Adipocyte (in vitro differentiated cells): ENCODE data around the gene DGLUCY.
"Not testable (repeated sequence)": the region's sequence is repeated elsewhere in the genome, so short reads cannot be mapped to it uniquely, and the experiment has no call there.

ENCODE experiments used
- DNase-seq: peaks from one replicate; pipeline ENCODE4 v3.0.0-alpha.2; 2015; ENCODE audit warnings: low read depth
- H3K27me3 ChIP-seq: replicated peaks from 2 replicates; pipeline ENCODE4 v1.7.0; 2013; ENCODE audit warnings: mild to moderate bottlenecking, low read length, moderate library complexity; ENCODE audit not compliant: control insufficient read depth, insufficient read depth
- H3K36me3 ChIP-seq: 2 replicates; pipeline ENCODE4 v1.7.0; 2013; ENCODE audit warnings: low read length, mild to moderate bottlenecking, moderate library complexity; ENCODE audit not compliant: control insufficient read depth, insufficient read depth, severe bottlenecking
- H3K4me1 ChIP-seq: 2 replicates; pipeline ENCODE4 v1.7.0; 2013; ENCODE audit warnings: mild to moderate bottlenecking, low read length, moderate library complexity; ENCODE audit not compliant: control insufficient read depth, insufficient read depth
- H3K4me3 ChIP-seq: 2 replicates; pipeline ENCODE4 v1.7.0; 2013; ENCODE audit warnings: mild to moderate bottlenecking, low read length, moderate library complexity
- H3K9ac ChIP-seq: 2 replicates; pipeline ENCODE4 v1.7.0; 2013; ENCODE audit warnings: mild to moderate bottlenecking, low read length, moderate library complexity
- H3K9me3 ChIP-seq: 2 replicates; pipeline ENCODE4 v1.7.0; 2013; ENCODE audit warnings: mild to moderate bottlenecking, low read length, moderate library complexity; ENCODE audit not compliant: control insufficient read depth

Gene DGLUCY

GRCh38 chr14:91173221-91173670 is 59.4 kb downstream of the DGLUCY start:
- H3K9me3 ChIP-seq = no peaks in the 10 kb centered on the region

GRCh38 chr14:91173904-91174303 is 60.0 kb downstream of the DGLUCY start:
- Histone ChIP-seq H3K9ac (no peak overlapping the region), H3K27me3 (no peaks in the 10 kb centered on the region), H3K36me3 (peaks cover 31% of the 10 kb centered on the region), H3K4me3 (no peak overlapping the region), H3K4me1 (peaks cover 10% of the 10 kb centered on the region), H3K9me3 (no peaks in the 10 kb centered on the region)
- DNase-seq = no peak

More at GRCh38 chr14:91173221-91173670, 59.4 kb downstream of the DGLUCY start:
- peak; percentile 89 for DNase-seq
- H3K9ac ChIP-seq = no peak overlapping the region
- H3K4me3 ChIP-seq = no peak overlapping the region
- no peaks in the 10 kb centered on the region for H3K27me3 ChIP-seq
- peaks cover 34% of the 10 kb centered on the region for H3K36me3 ChIP-seq
- peaks cover 10% of the 10 kb centered on the region for H3K4me1 ChIP-seq

GRCh38 chr14:91175291-91176201 is 61.7 kb downstream of the DGLUCY start:
- no peak overlapping the region for H3K9ac ChIP-seq

DNA sequence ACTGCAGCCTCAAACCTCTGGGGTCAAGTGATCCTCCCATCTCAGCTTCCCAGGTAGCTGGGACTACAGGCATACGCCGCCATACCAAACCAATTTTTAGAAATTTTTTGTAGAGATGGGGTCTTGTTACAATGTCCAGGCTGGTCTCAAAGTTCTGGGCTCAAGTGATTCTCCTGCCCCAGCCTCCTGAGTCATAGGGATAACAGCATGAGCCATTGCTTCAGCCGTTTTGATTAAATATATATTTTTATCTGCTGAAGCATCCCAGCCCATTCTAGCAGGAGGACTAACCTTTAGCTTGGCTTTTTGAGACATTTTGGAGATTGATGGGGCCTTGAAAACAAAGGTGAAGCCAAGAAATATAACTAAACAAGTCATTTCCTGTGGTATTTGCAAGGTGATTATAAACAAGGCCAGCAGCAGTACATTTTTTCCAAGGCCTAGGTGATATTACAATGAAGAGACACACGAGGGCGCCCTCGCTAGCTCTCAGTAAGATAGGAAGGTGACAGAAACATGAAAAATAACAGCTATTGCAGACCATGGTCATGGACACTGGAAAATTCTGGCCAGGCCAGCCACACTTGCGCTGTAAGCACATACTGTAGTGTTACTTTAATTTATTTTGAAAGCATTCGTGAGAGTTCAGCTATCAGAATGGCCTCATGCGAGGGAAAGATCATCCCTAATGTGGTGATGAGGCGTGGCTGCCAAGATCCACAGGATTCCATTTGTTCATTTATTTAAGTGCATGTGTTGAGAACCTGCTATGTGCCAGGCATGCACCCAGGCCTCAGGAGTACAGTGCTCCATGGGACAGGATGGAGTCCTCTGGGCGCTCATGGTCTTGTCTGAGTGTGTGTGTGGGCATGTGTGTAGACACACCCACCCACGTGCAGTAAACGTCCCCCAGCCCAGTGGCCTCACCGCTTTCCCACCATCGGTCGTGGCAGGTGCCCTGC is 63.5 kb downstream of the DGLUCY start:
- Histone ChIP-seq H3K9ac (no peak overlapping the region), H3K27me3 (no peaks in the 10 kb centered on the region), H3K4me1 (no peaks in the 10 kb centered on the region), H3K36me3 (peaks cover 28% of the 10 kb centered on the region), H3K9me3 (no peaks in the 10 kb centered on the region), H3K4me3 (no peak overlapping the region)
- DNase-seq = peak; percentile 84

More at GRCh38 chr14:91175291-91176201, 61.7 kb downstream of the DGLUCY start:
- no peak for DNase-seq
- Histone ChIP-seq H3K4me1 (peaks cover 5% of the 10 kb centered on the region), H3K9me3 (no peaks in the 10 kb centered on the region), H3K36me3 (peaks cover 21% of the 10 kb centered on the region), H3K27me3 (no peaks in the 10 kb centered on the region), H3K4me3 (no peak overlapping the region)

- peaks cover 3% of the 10 kb centered on the region for H3K4me1 ChIP-seq
- DNase-seq = no peak
- peaks cover 34% of the 10 kb centered on the region for H3K36me3 ChIP-seq
- no peaks in the 10 kb centered on the region for H3K9me3 ChIP-seq
- no peak overlapping the region for H3K4me3 ChIP-seq
- H3K27me3 ChIP-seq = no peaks in the 10 kb centered on the region
- H3K9ac ChIP-seq = no peak overlapping the region
These were observed 66.7 kb downstream of the DGLUCY start for GRCh38 chr14:91180611-91181010.

GRCh38 chr14:91182753-91183152 is 68.9 kb downstream of the DGLUCY start:
- DNase-seq, H3K27me3 ChIP-seq, H3K9me3 ChIP-seq, H3K4me3 ChIP-seq, H3K9ac ChIP-seq: not testable (repeated sequence)
- Histone ChIP-seq H3K36me3 (peaks cover 34% of the 10 kb centered on the region), H3K4me1 (peaks cover 13% of the 10 kb centered on the region)

GRCh38 chr14:91184559-91184958 is 70.7 kb downstream of the DGLUCY start:
- no peak overlapping the region for H3K9ac ChIP-seq
- H3K27me3 ChIP-seq = no peaks in the 10 kb centered on the region
- H3K9me3 ChIP-seq = no peaks in the 10 kb centered on the region
- H3K4me1 ChIP-seq = peaks cover 13% of the 10 kb centered on the region
- peaks cover 47% of the 10 kb centered on the region for H3K36me3 ChIP-seq
- DNase-seq = no peak
- no peak overlapping the region for H3K4me3 ChIP-seq

GRCh38 chr14:91185721-91186120 is 71.8 kb downstream of the DGLUCY start:
- H3K9me3 ChIP-seq = no peaks in the 10 kb centered on the region
- DNase-seq = no peak
- peaks cover 13% of the 10 kb centered on the region for H3K4me1 ChIP-seq

DNA sequence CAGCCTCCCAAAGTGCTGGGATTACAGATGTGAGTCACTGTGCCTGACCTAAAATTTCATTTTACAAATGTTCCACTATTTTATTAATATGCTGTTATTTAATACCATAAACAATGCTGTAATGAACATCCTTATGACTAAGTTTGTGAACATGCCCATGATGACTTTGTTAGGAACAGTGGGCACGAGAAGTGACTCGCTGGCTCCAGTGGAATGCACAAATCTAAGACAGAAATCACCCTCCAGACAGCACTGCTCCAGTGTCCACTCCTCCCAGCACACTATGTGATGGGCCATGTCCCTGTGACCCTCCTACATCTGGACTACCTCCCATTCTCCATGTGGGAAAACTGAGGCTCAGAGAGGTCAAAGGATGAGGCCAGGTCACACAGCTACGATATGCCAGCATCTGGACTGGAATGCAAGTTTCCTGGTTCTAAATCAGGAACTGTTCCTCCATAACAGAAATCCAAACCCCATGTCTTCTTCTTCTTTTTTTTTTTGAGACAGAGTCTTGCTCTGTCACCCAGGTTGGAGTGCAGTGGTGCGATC is 72.7 kb downstream of the DGLUCY start:
- DNase-seq = peak; percentile 6
- Histone ChIP-seq H3K4me1 (peaks cover 13% of the 10 kb centered on the region), H3K4me3 (no peak overlapping the region), H3K9me3 (no peaks in the 10 kb centered on the region), H3K36me3 (peaks cover 46% of the 10 kb centered on the region), H3K9ac (no peak overlapping the region), H3K27me3 (no peaks in the 10 kb centered on the region)

More at GRCh38 chr14:91185721-91186120, 71.8 kb downstream of the DGLUCY start:
- H3K27me3 ChIP-seq = no peaks in the 10 kb centered on the region
- H3K4me3 ChIP-seq = no peak overlapping the region
- H3K36me3 ChIP-seq = peaks cover 48% of the 10 kb centered on the region
- H3K9ac ChIP-seq = no peak overlapping the region

GRCh38 chr14:91187271-91187670 is 73.4 kb downstream of the DGLUCY start:
- no peaks in the 10 kb centered on the region for H3K27me3 ChIP-seq
- H3K9ac ChIP-seq = no peak overlapping the region
- DNase-seq = no peak
- peaks cover 48% of the 10 kb centered on the region for H3K36me3 ChIP-seq
- H3K4me1 ChIP-seq = peaks cover 13% of the 10 kb centered on the region
- H3K9me3 ChIP-seq = no peaks in the 10 kb centered on the region
- H3K4me3 ChIP-seq = no peak overlapping the region
